ENCODE data around the gene VASN.

Gene VASN

DNA sequence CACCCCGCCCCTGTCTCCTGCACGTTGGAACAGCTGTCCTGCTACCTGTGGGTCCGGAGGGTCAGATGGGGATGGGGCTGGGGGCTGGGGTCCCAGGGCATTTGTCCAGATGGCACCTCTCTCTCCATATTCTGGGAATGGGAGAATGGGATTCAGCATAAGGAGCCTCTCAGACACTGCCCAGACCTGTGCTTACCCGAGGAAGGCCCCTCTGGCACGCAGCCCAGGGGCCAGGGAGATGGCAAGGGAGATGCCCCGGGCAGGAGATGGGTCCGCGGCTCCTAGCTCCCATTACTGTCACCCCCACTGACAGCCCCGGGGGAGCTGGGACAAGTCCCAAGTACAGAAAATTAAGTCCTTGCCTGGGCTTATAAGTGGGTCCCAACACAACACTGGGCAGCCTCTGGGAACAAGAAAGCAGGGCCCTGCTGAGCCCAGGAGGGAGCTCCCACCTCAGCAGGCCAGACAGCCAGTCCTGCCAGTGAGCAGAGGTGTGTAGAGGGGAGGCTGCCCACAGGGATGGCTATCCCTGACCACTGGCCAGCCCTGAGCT, 1.8 kb downstream of the VASN start:
- DNase-seq, result no peak

- DNase-seq, result no peak
These were observed 2.5 kb downstream of the VASN start for GRCh38 chr16:4373909-4374742.

GRCh38 chr16:4375717-4376116, 4.1 kb downstream of the VASN start:
- no peak for DNase-seq

DNA sequence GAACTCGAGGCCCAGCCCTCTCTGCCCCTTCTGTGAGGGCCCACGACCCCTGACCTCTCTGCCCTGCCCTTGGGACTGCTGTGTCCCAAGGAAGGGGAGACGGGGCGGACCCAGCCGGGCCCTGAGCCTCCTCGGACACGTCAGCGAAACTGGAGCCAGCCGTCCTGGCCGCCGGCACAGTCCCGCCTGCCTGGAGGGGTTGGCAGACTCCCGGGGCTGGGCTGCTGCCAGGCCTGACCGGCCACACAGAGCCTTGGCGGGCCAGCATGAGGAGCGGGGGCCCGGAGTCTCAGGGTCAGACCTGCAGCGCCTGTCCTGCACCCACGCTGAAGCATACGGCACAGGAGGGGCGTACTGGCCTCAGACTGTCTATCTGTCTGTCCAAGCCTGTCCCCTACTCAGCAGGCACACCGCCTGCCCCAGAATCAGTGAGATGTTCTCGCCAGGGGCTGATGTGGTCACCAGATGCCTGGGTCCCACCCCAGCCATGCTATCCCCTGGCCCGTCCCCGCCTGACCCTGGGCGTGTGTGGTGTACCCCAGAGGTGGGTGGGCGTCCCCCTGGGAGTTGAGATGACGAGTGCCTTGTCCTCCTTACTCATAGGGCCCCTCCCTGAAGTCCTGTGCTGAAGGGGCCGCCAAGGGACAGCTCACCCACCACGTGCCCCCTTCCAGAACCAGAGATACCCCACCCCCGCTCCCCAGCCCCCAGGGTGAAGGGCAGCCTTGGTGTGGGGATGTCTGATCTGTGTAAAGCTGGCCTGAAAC, 4.7 kb downstream of the VASN start:
- DNase-seq, result no peak

DNA sequence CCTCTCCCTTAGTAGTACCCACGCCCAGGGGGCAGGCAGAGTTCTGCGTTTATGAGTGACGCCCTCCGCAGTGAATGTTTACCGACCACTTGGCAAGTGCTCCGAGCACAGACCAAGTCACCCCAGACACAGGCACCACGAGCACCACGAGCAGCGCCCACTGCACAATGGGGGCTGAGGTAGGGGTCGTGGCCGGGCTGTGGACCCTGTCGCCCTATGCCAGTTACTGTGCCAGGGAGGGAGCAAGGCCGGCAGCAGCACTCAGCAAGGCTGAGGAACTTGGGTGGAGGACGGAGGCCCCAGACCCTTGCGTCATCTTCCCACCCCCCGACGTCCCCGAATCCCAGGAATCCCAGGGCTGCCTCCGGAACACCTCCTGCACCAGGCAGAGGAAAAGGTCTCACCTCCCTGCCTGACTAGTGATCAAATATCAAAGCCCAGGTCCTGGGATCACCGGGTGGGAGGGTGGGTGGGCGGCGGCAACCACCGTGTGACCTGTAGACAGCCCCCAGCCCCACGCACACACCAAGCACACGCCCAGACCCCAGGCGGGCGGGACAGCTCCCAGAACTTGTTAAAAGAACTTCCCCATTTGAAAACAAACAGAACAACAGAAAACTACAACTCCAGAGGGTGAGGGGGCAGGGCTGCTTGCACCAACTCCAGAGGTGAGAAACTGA, 5.4 kb downstream of the VASN start:
- DNase-seq, result no peak

DNA sequence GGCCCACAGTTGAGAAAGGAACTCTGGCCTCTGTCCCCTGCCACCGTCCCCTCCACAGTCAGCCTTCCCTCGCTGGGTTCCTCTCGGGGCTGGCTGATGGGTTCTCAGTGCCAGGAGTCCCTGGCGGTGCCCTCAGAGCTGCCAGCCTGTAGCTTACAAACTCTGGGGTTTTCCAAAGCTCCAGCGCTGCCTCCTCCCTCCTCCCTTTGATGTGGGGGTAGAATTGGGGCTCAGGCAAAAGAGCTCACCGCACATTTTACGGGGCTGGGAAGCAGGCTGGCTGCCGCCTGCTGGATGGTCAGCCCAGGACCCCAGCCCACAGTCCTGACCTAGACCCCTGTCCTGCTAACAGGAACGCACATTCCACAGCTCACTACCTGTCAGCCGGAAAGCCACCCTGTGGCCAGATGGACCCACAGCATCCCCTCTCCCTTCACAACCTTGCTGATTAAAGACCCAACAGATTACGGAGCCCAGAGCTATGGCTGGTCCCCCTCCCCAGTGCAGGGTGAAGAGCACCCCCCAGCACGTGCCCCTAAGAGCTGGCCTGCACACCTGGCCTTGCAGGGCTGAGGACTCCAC, 6.0 kb downstream of the VASN start:
- no peak for DNase-seq

DNA sequence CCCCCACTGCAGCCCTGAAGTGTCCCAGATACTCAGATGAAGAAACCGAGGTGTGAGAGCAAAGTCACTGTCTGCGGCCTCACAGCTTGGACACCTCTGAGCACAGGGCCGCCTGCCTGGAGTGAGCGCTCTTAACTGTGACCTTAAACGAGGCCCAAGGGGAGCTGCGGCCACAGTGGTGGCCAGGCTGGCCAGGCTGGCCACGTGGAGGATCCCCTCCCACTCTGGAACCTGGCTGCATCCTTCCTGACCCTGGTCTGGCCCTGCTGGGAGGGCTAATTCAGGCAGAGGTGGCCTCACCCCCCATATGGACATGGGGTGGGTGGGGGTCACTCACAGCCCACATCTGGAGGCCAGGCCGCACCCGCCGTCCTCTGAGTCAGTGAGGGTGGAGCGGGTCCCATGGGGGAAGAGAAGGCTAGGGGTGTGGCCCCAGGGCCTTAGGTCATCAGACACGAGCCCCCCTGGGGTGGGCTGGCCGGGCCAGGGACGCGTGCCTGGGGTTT, 6.6 kb downstream of the VASN start:
- no peak for DNase-seq

DNA sequence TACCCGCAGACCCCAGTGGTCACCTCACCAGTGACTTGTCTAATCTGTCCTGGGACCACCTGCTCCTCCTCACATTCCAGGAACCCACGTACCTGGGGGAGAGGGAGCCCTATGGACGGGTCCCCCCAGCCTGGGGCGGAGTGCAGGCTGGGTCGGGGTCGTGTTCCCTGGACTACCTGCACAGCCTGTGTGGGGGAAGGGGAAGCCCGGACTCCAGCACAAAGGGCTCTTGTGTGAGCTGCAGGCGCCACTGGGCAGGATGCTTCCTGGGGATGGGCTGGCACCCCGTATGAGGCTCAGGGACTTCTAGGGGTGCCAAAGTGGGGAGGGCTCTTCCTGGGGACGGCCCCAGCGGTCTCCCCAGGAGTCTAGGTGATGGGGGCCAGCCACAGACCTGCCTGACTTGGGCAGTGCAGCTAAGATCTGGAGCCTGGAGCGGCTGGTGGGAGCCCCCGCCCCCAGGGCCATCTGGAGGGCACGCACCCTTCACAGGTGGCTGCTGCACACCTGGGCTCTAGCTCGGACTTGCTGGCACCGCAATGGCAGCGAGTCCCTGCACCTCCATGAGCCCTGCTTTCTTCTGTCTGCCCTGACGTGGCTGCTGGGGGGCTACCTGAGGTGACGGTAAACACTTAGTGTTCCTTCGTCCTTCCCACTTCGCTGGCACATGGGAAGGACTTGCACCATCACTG, 7.5 kb downstream of the VASN start:
- no peak for DNase-seq

DNA sequence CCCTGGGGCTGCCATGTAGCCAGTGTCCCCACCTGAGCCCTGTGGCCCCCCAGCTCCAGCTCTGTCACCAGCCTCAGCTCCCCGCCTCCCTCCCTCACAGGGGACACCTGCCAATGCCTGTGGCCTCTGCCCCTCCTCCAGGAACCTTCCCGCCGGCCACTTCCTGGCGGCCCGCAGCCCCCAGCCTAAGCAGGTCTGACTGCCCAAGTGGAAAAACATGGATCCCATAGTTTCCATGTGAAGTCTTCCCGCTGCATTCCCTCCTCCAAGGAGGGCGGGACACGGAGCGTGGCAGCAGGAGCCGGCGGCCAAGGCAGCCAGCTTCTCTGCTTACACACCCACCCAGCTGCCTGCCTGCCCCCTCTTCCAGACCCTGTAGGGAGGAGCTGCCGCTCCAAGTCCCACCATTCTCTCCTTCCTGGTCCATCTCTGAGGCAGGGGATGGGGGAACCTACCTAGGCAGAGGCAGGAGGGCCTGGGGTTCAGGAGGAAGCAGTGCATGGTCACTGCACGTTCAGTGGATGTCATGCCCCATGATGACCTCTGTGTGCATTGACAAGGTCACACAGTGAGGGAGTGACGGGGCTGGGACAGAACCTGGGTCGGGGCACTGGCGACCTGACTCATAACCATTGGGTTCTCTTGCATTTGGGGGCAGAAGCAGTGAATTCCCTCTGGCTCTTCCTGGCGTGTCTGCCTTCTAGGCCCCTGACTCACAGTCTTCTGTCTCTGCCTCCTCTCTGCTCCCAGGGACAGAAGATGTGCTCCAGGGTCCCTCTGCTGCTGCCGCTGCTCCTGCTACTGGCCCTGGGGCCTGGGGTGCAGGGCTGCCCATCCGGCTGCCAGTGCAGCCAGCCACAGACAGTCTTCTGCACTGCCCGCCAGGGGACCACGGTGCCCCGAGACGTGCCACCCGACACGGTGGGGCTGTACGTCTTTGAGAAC, 8.7 kb downstream of the VASN start:
- DNase-seq, result no peak

GRCh38 chr16:4381072-4381934, 9.7 kb downstream of the VASN start:
- no peak for DNase-seq

DNA sequence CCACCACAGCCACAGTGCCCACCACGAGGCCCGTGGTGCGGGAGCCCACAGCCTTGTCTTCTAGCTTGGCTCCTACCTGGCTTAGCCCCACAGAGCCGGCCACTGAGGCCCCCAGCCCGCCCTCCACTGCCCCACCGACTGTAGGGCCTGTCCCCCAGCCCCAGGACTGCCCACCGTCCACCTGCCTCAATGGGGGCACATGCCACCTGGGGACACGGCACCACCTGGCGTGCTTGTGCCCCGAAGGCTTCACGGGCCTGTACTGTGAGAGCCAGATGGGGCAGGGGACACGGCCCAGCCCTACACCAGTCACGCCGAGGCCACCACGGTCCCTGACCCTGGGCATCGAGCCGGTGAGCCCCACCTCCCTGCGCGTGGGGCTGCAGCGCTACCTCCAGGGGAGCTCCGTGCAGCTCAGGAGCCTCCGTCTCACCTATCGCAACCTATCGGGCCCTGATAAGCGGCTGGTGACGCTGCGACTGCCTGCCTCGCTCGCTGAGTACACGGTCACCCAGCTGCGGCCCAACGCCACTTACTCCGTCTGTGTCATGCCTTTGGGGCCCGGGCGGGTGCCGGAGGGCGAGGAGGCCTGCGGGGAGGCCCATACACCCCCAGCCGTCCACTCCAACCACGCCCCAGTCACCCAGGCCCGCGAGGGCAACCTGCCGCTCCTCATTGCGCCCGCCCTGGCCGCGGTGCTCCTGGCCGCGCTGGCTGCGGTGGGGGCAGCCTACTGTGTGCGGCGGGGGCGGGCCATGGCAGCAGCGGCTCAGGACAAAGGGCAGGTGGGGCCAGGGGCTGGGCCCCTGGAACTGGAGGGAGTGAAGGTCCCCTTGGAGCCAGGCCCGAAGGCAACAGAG, 10.5 kb downstream of the VASN start:
- DNase-seq, result no peak

GRCh38 chr16:4382795-4383357, 11.2 kb downstream of the VASN start:
- DNase-seq, result no peak

GRCh38 chr16:4383591-4384444, 12.2 kb downstream of the VASN start:
- no peak for DNase-seq

- DNase-seq, result no peak
These were observed 12.9 kb downstream of the VASN start for GRCh38 chr16:4384509-4384942.

DNA sequence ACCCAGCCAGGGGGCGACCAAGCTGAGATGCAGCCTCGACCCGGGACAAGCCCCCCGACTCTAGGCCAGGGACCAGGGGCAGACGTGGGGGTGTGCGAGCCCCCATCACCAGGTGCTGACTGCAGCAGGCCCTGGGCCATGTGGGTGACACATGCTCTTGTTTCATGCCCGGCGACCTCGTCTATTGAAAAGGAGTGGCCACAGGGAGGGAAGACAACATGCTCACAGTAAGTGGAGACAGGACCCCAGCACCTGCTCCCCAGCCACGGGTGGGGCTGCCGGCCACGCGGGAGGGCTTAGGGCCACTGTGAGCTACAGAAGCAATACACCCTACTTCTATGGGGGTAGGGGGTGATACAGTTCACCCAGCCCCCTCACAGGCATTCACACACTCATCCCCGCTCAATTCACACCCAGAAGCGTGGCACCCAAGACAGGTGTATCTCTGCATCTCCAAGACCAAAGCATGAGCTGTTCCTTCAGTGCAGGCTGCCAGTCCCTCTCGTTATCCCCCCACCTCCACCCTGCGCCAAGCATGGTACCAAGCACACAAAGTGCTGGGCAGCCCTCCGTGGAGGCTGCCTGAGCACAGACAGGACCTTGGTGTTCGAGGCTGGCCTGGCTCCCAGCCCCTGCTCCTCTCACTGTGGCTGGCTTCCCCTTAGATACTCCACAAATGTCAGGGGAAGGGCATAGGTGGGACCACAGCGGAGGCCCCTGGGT, 13.6 kb downstream of the VASN start:
- no peak for DNase-seq

DNA sequence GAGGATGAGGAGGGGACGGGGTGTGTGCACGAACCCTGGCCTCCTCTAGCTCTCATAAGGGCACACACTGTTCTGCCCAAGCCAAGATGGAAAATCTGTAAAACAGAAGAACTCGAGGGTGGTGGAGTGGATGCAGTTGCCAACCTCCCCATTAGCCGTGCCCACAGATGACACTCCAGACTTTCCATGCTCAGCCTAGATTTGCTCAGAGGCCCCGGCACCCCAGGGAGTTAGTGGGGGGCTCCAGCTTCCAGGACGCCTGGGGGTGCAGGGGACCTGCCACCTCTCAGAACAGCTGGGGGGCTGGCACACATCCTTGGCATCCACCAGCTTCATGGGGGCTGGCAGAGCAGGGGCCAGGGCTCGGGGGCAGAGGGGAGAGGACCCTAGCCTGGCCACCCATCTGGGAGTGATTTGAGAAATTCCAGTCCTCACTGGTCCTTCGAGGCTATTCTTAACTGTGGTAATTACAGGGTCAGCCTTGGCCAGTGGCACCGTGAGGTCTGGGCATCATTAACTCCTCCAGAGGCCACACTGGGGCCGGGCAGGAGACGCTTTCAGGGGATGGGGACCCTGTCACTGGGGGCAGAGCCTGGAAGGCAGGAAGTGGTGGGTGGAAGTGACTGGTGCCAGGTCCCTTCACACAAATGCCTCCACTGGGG, 14.3 kb downstream of the VASN start:
- no peak for DNase-seq

All from CD4-positive, alpha-beta T cell treated with Interleukin-15 for 1 hour (primary cell).